Urinary bladder (tissue), 4 donors: ENCODE data around the gene MLX. TPM values are rescaled to one million over a fixed set of nuclear protein-coding genes. Genes with fewer than 3 reads are reported as not detected.
A peak's percentile ranks its signal among the peaks of the same experiment; 100 is the strongest.
"Not testable (repeated sequence)": the region's sequence is repeated elsewhere in the genome, so short reads cannot be mapped to it uniquely, and the experiment has no call there.

Experiments used
- DNase-seq: peaks from one replicate; pipeline ENCODE4 v3.0.0-alpha.2; 2015; ENCODE audit errors: extremely low spot score
- H3K27ac ChIP-seq: one replicate; pipeline ENCODE4 v1.5.1; 2013; ENCODE audit warnings: low read depth, mild to moderate bottlenecking, moderate library complexity
- H3K36me3 ChIP-seq: one replicate; pipeline ENCODE4 v1.6.1; 2013; ENCODE audit warnings: mild to moderate bottlenecking, moderate library complexity; ENCODE audit not compliant: insufficient read depth
- H3K4me1 ChIP-seq: one replicate; pipeline ENCODE4 v1.6.1; 2013; ENCODE audit warnings: mild to moderate bottlenecking, moderate library complexity; ENCODE audit not compliant: insufficient read depth
- H3K4me3 ChIP-seq: one replicate; pipeline ENCODE4 v1.5.1; 2013; ENCODE audit warnings: low read depth, low read length
- WGBS: extraction: QIAGEN DNeasy Blood & Tissue Kit; methylation state at CpG from one replicate; pipeline ENCODE4 v1.1.7; 2013; 5-methylcytosine and 5-hydroxymethylcytosine counted together
- polyA plus RNA-seq: library from polyadenylated mRNA; stranded (reverse); fragments of 200-250 nt; gene quantifications from one replicate; pipeline ENCODE4 v1.2.3, GENCODE V29; 2013
- total RNA-seq: library from RNA; depleted of rRNA; stranded (reverse); fragments of >200 nt; gene quantifications from one replicate; pipeline ENCODE4 v1.2.3, GENCODE V29; 2014
- donor health status: healthy with polysubstance abuse.
- donor health status: healthy.

MLX gene
- total and polyA plus RNA-seq, 2 donors = 17.1 to 38.0 TPM

DNA sequence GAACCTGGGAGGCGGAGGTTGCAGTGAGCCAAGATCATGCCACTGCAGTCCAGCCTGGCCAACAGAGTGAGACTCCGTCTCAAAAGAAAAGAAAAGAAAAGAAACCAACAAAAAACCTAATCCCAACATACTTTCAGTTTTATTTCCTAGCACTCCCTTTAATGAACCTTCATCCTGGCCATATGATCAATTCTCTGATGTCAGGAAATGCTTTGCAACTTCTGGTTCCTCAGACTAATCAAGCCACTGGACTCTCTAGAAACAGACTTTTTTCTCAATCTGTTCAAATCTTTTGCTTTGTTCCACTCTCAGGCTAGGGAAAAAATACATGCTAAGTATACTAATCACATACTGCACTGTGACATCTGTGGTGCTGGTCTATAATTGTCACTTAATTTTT lies 24.0 kb downstream of the MLX start:
- Histone ChIP-seq H3K27ac (no peak overlapping the region), H3K36me3 (no peaks in the 10 kb centered on the region), H3K4me3 (no peak overlapping the region), H3K4me1 (no peaks in the 10 kb centered on the region)
- 98% methylated on average over 2 of the region's 2 CpGs for WGBS
- no peak for DNase-seq

DNA sequence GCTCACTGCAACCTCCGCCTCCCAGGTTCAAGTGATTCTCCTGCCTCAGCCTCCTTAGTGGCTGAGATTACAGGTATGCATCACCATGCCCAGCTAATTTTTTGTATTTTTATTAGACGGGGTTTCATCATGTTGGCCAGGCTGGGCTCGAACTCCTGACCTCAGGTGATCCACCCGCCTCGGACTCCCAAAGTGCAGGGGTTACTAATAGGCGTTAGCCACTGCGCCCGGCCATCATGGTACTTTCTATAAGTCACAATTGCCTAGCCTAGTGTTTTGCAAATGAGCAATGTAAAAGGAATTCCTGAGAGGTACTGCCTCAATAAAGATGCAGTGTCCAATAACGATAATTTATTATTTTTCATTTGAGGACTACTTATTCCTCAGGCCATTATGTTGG lies 24.5 kb downstream of the MLX start:
- Histone ChIP-seq H3K27ac (no peak overlapping the region), H3K36me3 (no peaks in the 10 kb centered on the region), H3K4me1 (no peaks in the 10 kb centered on the region), H3K4me3 (no peak overlapping the region)
- WGBS = 91% methylated on average over 9 of the region's 9 CpGs
- DNase-seq = no peak

DNA sequence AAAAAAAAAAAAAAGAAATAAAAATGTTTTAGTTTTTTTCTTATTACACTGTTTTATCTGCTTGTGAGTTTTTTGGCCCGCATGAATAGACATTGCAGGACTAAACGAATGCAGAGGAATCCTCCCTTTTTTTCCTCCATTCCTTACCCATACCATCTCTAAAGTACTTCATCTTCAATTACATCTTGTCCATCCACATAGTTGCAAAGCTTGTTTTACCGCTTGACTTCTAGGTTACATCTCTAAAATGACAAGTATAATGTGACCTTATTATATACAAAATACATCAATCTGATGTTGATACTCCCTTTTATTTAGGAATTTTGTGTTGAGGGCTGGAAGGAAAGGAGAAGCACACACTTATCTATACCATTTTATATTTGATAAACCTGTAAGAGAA lies 29.5 kb downstream of the MLX start:
- no peaks in the 10 kb centered on the region for H3K4me1 ChIP-seq
- 81% methylated on average over 3 of the region's 3 CpGs for WGBS
- no peak overlapping the region for H3K27ac ChIP-seq
- H3K4me3 ChIP-seq = no peak overlapping the region
- no peak for DNase-seq
- no peaks in the 10 kb centered on the region for H3K36me3 ChIP-seq

DNA sequence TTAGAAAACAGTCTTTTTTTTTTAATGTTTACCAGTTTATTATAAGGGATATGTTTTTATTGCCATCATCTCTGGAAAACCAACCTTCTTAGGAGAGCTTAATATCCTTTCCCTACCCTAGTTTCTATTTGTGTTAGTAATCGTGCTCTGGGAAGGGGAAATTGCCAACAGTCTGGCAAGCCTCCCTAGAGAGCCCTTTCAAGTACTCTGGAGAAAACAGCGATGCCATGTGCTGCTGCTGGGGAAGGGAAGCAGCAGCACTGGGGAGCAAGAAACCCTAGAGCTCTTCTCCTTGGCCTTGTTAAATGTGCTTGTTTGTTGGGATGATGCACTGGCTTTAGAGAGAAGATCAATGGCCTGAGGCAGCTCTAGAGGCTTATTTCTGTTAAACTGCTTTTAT lies 32.0 kb downstream of the MLX start:
- H3K27ac ChIP-seq = no peak overlapping the region
- WGBS = 50% methylated on average over 2 of the region's 2 CpGs
- H3K36me3 ChIP-seq = no peaks in the 10 kb centered on the region
- no peak overlapping the region for H3K4me3 ChIP-seq
- no peaks in the 10 kb centered on the region for H3K4me1 ChIP-seq
- no peak for DNase-seq

DNA sequence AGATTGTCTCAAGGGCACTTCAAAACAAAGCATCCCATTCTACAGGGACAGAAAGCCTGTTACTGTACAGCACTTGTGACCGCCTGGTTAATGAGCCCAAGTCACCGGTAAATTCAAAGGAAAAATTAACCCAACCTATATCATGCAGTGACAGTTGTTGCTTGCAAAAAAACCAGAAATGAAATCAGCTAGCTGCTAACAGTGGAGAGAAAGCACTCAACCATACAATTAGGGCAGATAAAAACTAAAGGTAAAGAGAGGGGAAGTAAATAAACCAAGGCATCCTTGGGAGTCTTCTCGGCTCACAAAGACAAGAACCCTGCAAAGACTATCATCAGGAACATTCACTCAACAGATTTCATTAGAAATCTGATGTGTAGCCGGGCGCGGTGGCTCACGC lies 36.4 kb downstream of the MLX start:
- H3K4me1 ChIP-seq = no peaks in the 10 kb centered on the region
- no peak for DNase-seq
- WGBS = 90% methylated on average over 7 of the region's 7 CpGs
- H3K4me3 ChIP-seq = no peak overlapping the region
- no peaks in the 10 kb centered on the region for H3K36me3 ChIP-seq
- H3K27ac ChIP-seq = no peak overlapping the region

DNA sequence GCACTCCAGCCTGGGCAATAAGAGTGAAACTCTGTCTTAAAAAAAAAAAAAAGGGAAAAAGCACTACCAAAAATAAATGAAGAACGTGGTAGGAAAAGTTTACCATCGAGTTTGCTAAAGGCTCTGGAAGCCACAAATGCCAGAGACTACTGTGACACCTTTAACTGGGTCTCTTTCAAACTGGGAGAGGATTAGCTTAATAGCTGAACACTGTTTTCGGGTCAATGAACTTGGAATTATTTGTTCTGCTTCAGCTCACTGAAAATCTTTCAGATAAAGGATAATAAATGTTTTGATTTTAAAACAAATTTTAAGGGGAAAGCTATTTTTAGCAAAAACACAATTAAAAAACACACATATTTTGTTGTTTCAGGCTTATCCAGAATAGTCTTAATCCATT lies 40.9 kb downstream of the MLX start:
- Histone ChIP-seq H3K27ac (no peak overlapping the region), H3K4me1 (no peaks in the 10 kb centered on the region), H3K36me3 (no peaks in the 10 kb centered on the region), H3K4me3 (no peak overlapping the region)
- 45% methylated on average over 3 of the region's 3 CpGs for WGBS
- no peak for DNase-seq

DNA sequence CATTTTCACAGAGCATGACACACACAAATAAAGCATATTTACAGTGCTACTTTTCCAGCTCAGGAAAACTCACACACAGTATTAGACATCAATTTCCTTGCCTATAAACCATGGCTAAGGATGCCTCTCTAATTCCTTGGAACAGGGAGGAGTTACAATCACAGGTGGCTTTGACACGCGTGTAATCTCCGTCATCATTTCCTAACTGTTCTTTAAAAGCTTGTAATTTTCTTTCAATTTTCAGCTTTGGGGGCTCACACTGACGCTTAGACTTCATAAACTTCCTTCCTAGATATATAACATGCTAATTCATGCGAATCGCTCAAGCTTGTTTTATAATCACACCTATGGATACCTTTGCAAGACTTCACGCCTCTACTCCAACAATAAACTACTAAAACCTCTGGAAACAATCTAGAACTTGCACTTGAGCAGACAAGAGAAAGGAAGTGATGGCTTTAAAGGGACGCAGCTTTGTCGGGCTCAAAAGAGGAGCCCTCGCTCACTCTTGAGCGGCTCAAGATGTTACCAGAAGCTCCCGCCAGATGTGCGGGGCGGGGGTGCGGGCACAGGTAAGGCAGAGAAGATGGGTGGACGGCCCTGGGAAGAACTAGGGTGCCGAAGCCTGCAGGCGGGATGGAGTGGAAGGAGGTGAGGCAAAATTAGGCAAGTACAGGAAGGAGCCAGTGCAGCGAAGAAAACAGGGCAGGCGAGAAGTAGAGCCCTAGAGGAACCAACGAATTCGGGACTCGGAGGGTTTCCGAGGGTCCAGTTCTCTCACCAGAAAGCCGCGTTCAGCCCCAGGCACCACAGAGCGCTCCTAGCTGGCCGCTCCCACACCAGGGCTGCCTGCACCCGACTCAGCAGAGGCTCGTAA lies 41.6 kb downstream of the MLX start:
- Histone ChIP-seq H3K4me3 (peak overlapping the region; percentile 61), H3K27ac (peak overlapping the region; percentile 88), H3K36me3 (no peaks in the 10 kb centered on the region), H3K4me1 (no peaks in the 10 kb centered on the region)
- DNase-seq = no peak
- WGBS = under 1% methylated on average over 30 of the region's 30 CpGs

DNA sequence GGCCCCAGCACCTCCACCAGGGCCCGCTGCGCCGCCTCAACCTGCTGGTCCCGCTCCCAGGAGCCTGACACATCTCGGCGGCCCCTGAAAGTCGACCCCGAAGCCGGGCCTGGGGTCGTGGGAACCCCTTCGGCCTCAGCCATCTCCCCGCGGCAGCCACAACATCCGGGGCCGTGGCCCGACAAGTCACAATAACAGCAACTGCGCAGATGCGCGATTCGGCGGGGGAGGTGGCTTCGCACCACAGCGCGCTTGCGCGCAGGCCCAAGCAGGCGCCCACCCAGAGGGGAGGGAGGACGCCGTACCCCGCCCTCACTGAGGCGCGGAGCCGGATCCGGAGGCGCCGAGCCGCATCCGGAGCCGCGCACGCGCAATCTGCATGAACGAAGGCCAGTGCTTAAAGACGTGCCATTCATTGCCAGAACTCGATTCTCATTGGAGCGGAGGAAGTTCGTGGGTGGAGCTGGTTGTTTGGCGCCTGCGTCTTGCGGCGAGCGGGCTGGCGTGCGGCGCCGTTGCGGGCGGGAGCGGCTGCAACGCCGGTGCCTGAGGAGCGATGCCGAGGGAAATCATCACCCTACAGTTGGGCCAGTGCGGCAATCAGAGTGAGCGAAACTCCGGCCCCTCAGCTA lies 42.4 kb downstream of the MLX start, which contains the start of the genes RETREG3 and TUBG1:
RETREG3 (minus strand) TSS at position 193 of the 632 bp plus-strand sequence; CDS start at position 143, 50 bp downstream.
TUBG1 (plus strand) TSS at position 502 of the 632 bp plus-strand sequence; CDS start at position 557, 55 bp downstream.
- DNase-seq = peak; percentile 96
- Histone ChIP-seq H3K27ac (peak within 1 kb of the TSS; percentile 88), H3K36me3 (no peaks in the 10 kb centered on the region), H3K4me3 (peak within 1 kb of the TSS; percentile 61), H3K4me1 (no peaks in the 10 kb centered on the region)
- WGBS = under 1% methylated on average over 66 of the region's 66 CpGs

DNA sequence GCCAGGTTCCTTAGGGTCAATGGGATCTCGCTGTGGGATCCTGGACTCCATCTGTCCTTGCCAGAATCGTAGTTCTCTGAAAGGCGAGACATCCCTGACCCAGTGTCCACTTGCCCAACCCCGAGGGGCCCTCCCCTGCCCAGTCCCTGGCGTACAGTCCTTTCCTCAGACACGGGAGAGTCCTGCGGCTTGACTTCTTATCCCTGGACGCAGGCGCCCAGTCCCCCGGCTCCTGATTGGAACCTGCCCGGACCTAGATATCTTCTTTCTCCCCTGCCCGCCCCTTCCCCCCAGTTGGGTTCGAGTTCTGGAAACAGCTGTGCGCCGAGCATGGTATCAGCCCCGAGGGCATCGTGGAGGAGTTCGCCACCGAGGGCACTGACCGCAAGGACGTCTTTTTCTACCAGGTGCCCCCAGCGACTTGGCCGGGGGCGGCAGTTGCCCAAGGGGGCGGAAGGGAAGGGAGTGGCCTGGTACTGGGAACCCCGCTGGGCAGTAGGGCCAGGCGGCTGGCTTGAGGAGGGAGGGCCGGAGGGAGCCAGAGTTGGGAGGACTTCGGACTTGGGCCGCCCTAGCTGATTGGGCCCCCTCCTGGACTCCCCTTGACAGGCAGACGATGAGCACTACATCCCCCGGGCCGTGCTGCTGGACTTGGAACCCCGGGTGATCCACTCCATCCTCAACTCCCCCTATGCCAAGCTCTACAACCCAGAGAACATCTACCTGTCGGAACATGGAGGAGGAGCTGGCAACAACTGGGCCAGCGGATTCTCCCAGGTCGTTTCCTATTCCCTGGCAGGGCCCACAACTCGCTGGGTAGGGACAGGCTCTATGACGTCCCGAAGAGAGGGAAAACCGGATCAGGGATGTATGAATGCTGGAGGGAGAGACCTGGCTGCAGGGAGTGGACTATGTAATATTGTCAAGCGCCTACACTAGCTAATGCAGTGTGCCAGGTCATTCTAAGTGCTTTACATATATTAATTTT lies 43.2 kb downstream of the MLX start:
- H3K36me3 ChIP-seq, H3K4me1 ChIP-seq, DNase-seq: not testable (repeated sequence)
- Histone ChIP-seq H3K4me3 (peak overlapping the region; percentile 56), H3K27ac (peak overlapping the region; percentile 78)
- 10% methylated on average over 35 of the region's 42 CpGs for WGBS

DNA sequence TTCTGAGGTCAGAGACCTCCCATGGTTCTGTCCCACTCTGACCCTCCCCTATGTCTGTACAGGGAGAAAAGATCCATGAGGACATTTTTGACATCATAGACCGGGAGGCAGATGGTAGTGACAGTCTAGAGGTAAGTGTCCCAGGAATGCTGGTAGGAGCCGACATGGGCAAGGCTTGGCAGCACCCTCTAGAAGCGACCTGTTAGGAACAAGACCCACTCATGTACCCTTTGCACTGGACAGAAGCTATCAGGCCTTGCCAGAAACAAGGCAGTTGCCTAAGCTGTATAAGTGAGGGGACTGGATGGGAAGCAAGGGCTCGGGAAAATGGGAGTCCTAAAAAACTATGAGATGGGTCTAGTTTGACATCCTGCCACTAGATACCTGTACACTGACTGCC lies 45.1 kb downstream of the MLX start:
- WGBS = 93% methylated on average over 4 of the region's 4 CpGs
- DNase-seq = no peak
- Histone ChIP-seq H3K4me3 (no peak overlapping the region), H3K27ac (no peak overlapping the region), H3K4me1 (no peaks in the 10 kb centered on the region), H3K36me3 (peaks cover 2% of the 10 kb centered on the region)

DNA sequence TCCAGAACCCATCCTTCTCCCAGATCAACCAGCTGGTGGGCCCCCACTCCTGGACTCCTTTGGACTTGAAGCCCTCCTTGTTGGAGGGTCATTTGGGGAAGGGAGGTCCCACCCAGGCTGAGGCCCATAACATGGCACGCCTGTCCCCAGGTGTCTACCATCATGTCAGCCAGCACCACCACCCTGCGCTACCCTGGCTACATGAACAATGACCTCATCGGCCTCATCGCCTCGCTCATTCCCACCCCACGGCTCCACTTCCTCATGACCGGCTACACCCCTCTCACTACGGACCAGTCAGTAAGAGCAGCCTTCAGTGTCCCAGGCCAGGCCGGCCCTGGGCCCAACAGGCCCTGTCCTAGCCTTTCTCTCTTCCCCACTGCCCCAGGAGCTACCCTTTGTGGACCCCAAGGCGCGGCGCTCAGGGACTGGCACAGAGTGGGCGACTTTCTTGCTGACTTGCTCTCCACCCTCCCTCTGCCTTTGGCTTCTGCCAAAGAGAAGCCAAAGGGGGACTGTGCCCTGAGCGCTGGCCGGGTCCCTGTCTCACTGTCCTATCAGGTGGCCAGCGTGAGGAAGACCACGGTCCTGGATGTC lies 46.9 kb downstream of the MLX start:
- Histone ChIP-seq H3K4me1 (no peaks in the 10 kb centered on the region), H3K36me3 (peaks cover 2% of the 10 kb centered on the region), H3K4me3 (no peak overlapping the region), H3K27ac (no peak overlapping the region)
- 96% methylated on average over 17 of the region's 17 CpGs for WGBS
- DNase-seq = no peak

DNA sequence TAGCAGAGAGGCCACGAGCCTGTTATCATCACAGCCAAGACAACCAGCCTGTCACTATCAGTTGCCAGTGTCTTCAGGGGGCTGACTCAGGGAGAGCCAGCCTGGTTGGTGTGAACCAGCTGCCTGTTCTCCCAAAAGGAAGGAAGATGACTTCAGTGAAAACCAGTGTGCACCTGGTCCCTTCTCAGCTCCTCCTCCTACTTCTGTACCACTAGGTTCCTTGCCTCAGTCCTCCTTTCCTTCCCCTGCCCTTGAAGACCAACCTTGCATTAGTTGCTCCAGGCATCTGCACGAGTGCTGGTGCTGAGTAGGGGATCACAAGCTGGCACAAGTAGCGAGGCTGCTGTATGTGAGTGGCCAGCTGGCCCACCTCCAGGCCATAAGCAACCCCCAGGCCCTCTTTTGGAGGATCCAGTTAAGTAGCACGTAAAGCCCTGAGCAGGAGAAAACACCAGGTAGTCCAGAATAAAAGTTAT lies 51.1 kb downstream of the MLX start:
- WGBS = 39% methylated on average over 4 of the region's 4 CpGs
- Histone ChIP-seq H3K4me1 (no peaks in the 10 kb centered on the region), H3K4me3 (no peak overlapping the region), H3K36me3 (peaks cover 2% of the 10 kb centered on the region), H3K27ac (no peak overlapping the region)
- no peak for DNase-seq
